ENCODE data around the gene MOGAT1.
"Not testable (repeated sequence)": the region's sequence is repeated elsewhere in the genome, so short reads cannot be mapped to it uniquely, and the experiment has no call there.

MOGAT1 gene

DNA sequence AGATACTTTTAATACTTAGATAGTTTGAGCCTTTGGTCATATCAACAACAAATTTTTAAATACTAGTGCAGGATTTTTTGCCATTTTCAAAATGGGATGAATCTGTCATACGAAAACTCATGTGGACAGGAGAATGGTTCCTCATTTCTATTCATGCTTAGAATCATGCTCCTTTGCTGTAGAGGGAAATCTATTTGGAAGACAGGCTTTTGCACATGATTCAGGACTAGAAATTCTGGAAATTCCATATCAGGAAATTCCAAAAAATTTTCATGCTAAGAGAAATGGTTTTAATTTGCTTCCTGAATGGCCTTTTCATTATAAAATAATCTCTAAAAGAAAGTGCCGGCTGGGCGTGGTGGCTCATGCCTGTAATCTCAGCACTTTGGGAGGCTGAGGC is 39.3 kb downstream of the MOGAT1 start:
- no peak for TF ChIP-seq POLR2A (IDR thresholded peaks at IDR 0.05; ENCODE audit: low read depth, low read length)
- DNase-seq (ENCODE audit: insufficient read length, low spot score) (no peak), FAIRE-seq (no peak)

DNA sequence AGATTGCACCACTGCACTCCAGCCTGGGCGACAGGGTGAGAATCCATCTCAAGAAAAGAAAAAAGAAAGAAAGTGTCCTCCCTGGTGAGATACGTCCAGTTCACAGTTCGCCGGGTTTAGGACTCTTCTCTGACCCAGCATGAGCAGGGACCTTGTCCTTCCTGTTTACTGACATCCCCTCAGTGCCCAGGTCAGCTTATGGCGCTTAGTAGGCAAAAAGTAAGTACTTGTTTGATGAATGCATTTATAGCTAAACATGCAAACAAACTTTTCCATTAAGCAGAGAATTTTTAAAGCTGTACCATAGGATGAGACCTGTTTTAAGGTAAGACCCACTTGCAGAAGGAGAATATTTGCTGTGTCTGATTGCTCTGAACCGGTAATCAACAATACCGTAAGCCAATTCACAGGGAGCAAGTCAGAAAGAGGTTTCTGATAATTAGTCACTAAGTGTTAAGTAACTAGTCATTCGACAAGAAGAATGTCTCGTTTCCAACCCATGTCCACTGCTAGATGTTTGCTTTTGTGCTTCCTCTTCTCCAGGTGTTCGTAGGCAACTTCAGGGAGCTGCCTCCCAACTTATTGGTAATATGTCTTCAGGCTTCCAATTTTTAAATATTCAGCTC is 40.0 kb downstream of the MOGAT1 start:
- FAIRE-seq, result no peak
- no peak for TF ChIP-seq POLR2A (IDR thresholded peaks at IDR 0.05; ENCODE audit: low read depth, low read length)
- no peak for DNase-seq (ENCODE audit: insufficient read length, low spot score)

DNA sequence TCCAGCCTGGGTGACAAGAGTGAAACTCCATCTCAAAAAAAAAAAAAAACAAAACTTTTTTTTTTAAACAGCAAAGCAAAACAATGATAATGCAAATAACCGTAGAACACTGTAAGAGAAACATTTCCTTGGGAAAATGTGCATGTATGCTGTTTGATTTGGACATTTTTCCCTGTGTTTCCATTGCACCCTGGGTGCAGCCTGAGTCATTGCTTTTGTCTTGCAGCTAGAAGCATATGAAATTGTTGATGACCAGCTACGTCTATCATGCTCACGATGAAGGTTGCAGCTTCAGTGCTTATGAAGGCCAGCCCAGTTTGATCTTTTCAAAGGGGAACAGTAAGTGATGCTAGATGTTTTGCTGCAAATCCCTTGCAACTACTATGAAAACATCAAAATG is 41.5 kb downstream of the MOGAT1 start:
- FAIRE-seq, result no peak
- no peak for TF ChIP-seq POLR2A (IDR thresholded peaks at IDR 0.05; ENCODE audit: low read depth, low read length)
- no peak for DNase-seq (ENCODE audit: insufficient read length, low spot score)

DNA sequence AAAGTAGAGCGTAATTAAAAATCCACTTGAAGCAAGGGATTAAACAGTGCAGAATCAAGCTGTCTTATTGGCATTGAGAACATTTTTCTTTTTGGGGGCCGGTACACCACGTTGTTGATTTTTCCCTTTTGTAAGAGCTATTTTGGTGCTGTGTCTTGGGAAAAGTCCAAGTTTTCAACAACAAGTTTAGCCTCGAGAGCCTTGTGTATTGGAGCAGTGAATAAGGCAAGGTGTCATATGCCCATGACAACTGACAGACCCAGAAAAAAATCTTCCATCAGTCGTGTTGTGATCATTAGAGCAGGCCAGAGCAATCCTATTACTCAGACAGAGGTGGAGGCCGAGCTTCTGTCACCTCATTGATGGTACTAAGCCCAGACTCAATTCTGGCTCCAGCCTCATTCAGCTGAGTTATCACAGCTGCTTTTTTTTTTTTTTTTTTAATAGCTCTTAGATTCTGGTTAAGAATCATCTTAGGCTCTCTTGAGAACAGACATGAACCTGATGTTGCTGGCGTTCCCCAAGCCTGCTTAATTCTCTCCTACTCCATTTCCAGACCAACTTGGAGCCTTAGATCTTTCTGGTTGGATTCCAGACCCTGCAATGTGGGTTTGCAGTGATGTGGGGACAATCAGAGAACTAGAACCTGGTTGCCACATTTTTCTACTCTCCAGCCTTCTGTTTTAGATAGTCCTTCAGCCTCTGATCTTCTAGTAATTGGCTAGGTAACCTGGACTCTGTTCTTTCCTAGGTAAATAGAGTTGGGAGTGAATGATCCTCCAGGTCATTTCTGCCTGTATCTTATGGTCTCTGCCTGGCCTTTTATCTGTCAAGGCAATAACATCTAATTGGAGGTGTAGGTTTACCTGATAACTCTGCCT is 43.1 kb downstream of the MOGAT1 start:
- no peak for TF ChIP-seq POLR2A (IDR thresholded peaks at IDR 0.05; ENCODE audit: low read depth, low read length)
- DNase-seq (ENCODE audit: insufficient read length, low spot score) (no peak), FAIRE-seq (no peak)

DNA sequence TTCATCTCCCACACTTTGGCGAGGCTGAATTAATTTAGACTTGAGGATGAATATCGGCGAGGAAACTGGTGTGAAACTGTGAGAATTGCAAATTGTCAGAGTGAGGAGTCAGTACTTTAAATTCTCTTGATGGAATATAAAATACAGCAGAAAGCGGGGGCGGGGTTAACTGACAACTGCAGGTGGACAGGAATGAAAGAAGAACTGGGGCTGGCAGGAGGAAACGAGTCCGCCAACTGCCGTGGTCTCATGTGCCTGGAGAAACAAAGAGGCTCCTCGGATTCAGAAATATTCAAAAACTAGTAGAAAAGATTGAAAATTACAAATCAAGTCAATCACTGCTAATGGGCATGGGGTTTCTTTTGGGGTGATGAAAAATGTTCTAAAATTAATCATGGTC is 44.3 kb downstream of the MOGAT1 start:
- no peak for TF ChIP-seq POLR2A (IDR thresholded peaks at IDR 0.05; ENCODE audit: low read depth, low read length)
- FAIRE-seq, result no peak
- no peak for DNase-seq (ENCODE audit: insufficient read length, low spot score)

DNA sequence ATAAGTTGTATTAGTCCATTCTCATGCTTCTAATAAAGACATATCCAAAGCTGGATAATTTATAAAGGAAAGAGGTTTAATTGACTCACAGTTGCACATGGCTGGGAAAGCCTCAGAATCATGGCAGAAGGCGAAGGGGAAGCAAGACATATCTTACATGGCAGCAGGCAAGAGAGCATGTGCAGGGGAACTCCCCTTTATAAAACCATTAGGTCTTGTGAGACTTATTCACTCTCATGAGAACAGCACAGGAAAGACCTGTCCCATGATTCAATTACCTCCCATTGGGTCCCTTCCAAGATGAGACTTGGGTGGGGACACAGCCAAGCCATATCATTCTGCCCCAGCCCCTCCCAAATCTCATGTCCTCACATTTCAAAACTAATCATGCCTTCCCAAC is 48.3 kb downstream of the MOGAT1 start:
- FAIRE-seq; DNase-seq (ENCODE audit: insufficient read length, low spot score): not testable (repeated sequence)

DNA sequence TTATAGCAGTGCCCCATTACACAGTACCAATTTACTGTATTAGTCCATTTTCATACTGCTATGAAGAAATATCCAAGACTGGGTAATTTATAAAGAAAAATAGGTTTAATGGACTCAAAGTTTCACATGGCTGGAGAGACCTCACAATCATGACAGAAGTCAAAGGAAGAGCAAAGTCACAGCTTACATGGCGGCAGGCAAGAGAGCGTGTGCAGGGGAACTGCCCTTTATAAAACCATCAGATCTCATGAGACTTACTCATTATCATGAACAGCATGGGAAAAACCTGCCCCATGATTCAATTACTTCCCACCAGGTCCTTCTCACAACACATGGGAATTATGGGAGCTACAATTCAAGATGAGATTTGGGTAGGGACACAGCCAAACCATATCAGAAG is 50.1 kb downstream of the MOGAT1 start:
- not testable (repeated sequence) for DNase-seq (ENCODE audit: insufficient read length, low spot score); FAIRE-seq

DNA sequence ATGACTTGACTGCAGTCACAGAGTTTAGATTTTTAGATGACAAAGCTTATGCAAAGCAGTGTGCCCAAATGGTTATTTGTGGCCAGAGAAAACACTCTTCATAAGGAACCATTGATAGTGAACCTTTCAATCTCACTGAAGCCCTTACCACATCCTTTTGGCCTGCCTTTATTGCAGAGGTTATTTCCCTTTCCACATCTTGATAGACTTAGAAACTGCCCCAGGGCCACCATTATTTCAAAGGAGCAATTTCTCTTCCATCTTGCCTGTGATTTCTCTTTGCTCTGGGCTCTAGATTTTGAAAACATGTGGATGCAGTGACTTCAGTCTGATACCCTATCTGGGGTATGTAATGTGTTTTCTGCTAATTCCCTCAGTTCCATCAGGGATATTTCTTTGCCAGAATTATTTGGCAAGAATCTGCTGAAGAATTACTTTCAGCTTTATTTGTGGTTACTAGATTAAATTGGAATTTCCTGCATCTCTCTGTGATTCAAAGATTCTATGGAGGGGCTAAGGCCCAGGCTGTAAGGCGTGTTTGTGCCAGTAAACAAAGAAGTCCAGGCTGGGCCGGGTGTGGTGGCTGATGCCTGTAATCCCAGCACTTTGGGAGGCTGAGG is 51.0 kb downstream of the MOGAT1 start:
- TF ChIP-seq POLR2A (IDR thresholded peaks at IDR 0.05; ENCODE audit: low read depth, low read length), result no peak
- no peak for FAIRE-seq
- DNase-seq (ENCODE audit: insufficient read length, low spot score), result no peak

DNA sequence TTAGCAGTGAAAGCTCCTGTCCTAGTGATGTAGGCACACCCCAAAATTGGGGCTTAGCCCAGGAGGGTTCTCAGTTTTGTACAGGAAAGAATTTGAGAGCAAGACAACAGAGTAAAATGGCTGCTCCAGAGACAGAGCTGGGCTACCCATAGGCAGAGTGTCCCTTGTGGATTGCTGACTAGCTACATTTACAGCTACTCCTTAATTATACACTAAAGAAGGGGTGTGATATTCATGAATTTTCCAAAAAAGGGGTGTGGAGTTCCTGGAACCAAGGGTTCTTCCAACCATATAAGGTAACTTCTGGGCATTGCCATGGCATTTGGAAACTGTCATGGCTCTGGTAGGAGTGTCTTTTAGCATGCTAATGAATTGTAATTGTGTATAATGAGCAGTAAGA is 52.8 kb downstream of the MOGAT1 start:
- DNase-seq (ENCODE audit: insufficient read length, low spot score), result no peak
- TF ChIP-seq POLR2A (IDR thresholded peaks at IDR 0.05; ENCODE audit: low read depth, low read length), result no peak
- FAIRE-seq, result no peak

DNA sequence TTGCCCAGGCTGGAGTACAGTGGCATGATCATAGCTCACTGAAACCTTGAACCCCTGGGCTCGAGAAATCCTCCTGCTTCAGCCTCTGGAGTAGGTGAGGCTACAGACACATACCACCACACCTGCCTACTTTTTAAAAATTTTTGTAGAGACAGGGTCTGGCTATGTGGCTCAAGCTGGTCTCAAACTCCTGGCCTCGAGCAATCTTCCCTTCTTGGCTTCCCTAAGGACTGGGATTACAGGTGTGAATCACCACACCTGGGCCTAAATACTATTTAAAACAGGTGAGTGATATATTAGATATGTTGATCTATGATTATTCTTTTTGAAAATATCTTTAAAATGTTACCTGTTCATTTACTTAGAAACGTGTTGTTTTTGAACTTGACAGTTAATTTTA is 57.2 kb downstream of the MOGAT1 start:
- DNase-seq (ENCODE audit: insufficient read length, low spot score), result no peak
- no peak for TF ChIP-seq POLR2A (IDR thresholded peaks at IDR 0.05; ENCODE audit: low read depth, low read length)
- no peak for FAIRE-seq

DNA sequence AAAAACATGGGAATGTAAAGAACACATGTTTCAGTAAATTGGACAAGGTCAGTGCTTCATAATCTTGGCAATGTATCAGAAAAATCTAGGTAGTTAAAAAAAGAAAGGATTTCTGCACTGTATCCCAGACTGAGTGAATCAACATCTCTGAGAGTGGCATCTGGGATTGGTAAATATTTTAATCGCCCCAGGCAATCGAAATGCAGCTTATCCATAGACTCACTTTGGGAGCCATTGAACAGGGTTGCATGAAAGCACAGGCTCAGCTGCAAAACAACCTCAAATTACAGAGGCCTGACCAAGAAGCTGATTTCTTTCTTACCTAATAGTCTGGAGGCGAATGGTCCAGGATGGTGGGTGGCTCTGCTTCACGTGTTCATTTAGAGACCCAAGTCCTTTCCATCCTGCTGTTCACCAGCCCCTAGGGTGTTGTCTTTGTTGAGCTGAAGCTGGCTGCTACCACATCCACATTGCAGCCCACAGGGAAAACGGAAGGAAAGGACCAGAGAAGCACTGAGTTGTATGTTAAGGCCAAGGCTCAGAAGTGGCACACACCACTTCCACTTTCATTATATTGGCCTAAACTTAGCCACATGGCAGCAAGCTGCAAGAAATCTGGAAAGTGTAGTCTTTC is 59.0 kb downstream of the MOGAT1 start:
- no peak for TF ChIP-seq POLR2A (IDR thresholded peaks at IDR 0.05; ENCODE audit: low read depth, low read length)
- DNase-seq (ENCODE audit: insufficient read length, low spot score) (no peak), FAIRE-seq (no peak)

DNA sequence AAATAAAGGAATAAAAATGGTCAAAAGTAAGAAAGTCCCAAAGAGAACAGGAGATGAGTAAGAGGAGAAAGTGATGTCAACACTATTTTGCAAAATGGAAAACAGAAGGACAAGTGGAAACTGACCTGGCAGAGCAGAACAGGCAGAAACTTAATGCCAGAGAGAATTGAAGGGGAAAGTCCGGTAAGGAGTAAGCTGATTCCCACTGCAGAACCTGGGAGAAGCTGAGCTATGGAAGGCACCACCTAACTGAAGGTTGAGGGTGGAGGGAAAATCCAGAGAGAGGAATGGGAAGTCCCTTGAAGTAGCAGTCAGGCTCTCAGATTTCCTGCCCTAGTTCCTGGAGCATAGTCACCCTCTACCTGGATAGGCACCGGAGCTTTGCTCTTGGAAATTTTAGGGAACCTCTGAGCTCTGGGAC is 59.8 kb downstream of the MOGAT1 start:
- FAIRE-seq (no peak), DNase-seq (ENCODE audit: insufficient read length, low spot score) (no peak)
- no peak for TF ChIP-seq POLR2A (IDR thresholded peaks at IDR 0.05; ENCODE audit: low read depth, low read length)

DNA sequence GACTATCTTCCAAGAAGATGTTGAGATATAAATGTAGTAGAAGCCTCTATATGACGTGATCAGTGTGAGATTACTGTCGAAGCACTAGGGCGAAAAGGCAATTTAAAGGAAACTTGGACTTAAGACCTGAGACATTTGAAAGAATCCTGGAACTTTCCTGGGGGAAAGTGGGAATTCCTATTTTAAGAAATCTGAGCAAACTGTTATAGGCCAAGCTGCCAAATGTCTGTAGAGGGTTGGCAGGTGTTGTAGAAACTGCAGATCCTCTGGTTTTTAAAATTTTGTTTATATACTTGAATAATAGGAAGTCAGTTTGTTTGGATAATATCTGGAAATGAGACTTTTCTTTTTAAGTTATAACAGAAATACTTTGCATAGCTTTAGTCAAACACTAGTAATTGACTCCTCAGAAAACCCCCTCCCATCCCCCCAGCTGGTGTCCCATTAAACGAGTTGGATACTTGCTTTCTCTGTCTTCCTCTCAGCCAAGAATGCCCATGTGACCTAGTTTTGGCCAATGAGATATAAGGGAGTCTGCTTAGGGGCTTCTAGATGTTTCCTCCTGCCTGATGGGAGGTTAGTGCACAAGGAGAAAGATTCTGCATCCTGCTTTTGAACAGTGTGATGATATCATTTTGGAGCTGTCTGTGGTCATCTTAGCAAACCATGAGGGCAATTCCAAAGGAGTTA is 61.2 kb downstream of the MOGAT1 start:
- FAIRE-seq (no peak), DNase-seq (ENCODE audit: insufficient read length, low spot score) (no peak)
- no peak for TF ChIP-seq POLR2A (IDR thresholded peaks at IDR 0.05; ENCODE audit: low read depth, low read length)

DNA sequence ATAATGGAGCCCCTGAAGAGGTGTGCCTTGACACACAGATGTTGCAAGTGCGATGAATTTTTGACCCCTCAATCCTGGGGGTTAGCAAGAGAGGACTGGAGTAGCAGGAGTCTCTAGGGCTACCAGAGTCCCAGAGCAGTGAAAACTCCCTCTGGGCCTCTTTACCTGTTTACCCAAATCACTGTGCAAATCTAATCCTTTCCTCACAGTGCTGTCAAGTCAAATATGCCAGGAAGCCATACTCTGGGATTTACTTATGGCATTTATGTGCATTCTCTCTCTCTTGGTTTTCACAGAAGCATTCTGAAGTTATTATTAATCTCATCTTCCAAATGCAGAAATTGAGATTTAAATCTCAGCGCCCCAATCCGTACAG is 62.0 kb downstream of the MOGAT1 start:
- no peak for TF ChIP-seq POLR2A (IDR thresholded peaks at IDR 0.05; ENCODE audit: low read depth, low read length)
- DNase-seq (ENCODE audit: insufficient read length, low spot score) (no peak), FAIRE-seq (no peak)
